GM19455 (cell line): ENCODE measurements around the gene DNTTIP2.

Experiments used
- ATAC-seq: cut with Tn5 transposase; IDR thresholded peaks from one replicate; pipeline ENCODE4 v1.9.1; 2021; ENCODE audit not compliant: unreplicated experiment

DNTTIP2 gene

GRCh38 chr1:93816970-93817678 lies 61.9 kb downstream of the DNTTIP2 start:
- ATAC-seq = no peak
